ACC112 (cell line): ENCODE data around the gene EXOSC10.
"Not testable (repeated sequence)": the region's sequence is repeated elsewhere in the genome, so short reads cannot be mapped to it uniquely, and the experiment has no call there.

Experiments used
- H2AFZ ChIP-seq: fragments of 200-600 bp; sonication (generic); one replicate; pipeline ENCODE4 v1.6.0; 2017; ENCODE audit warnings: antibody characterized with exemption, low read length; ENCODE audit not compliant: unreplicated experiment
- H3K27ac ChIP-seq: fragments of 200-600 bp; sonication (generic); 2 replicates; pipeline ENCODE4 v1.5.1; 2014; ENCODE audit warnings: low read depth, mild to moderate bottlenecking, antibody characterized with exemption, low read length, moderate library complexity
- H3K27me3 ChIP-seq: fragments of 200-600 bp; sonication (generic); 2 replicates; pipeline ENCODE4 v1.6.1; 2014; ENCODE audit warnings: mild to moderate bottlenecking, antibody characterized with exemption, low read length, moderate library complexity, mixed read lengths; ENCODE audit not compliant: insufficient read depth
- H3K36me3 ChIP-seq: fragments of 200-600 bp; sonication (generic); 2 replicates; pipeline ENCODE4 v1.6.1; 2016; ENCODE audit warnings: mild to moderate bottlenecking, antibody characterized with exemption, low read length, moderate library complexity, mixed read lengths; ENCODE audit not compliant: insufficient read depth
- H3K4me1 ChIP-seq: fragments of 200-600 bp; sonication (generic); one replicate; pipeline ENCODE4 v1.6.1; 2016; ENCODE audit warnings: low read length, mixed read lengths; ENCODE audit not compliant: insufficient read depth, unreplicated experiment, control insufficient read depth
- H3K4me3 ChIP-seq: fragments of 200-600 bp; sonication (generic); 2 replicates; pipeline ENCODE4 v1.5.1; 2014; ENCODE audit warnings: mild to moderate bottlenecking, low read depth, low read length
- H3K79me2 ChIP-seq: fragments of 200-600 bp; sonication (generic); one replicate; pipeline ENCODE4 v1.6.0; 2016; ENCODE audit warnings: low read length; ENCODE audit not compliant: control insufficient read depth, unreplicated experiment, insufficient read depth

The EXOSC10 gene

GRCh38 chr1:11072216-11072917 is 27.3 kb downstream of the EXOSC10 start:
- no peaks in the 10 kb centered on the region for H3K4me1 ChIP-seq
- H3K36me3 ChIP-seq: peaks cover 18% of the 10 kb centered on the region; the same call in 1 of the 2 replicates
- no peak overlapping the region for H3K4me3 ChIP-seq
- no peak overlapping the region for H3K27ac ChIP-seq
- no peaks in the 10 kb centered on the region for H3K79me2 ChIP-seq
- no peaks in the 10 kb centered on the region for H3K27me3 ChIP-seq
- H2AFZ ChIP-seq: no peak overlapping the region

- Histone ChIP-seq H3K4me1 (no peaks in the 10 kb centered on the region), H2AFZ (no peak overlapping the region), H3K27ac (no peak overlapping the region), H3K79me2 (no peaks in the 10 kb centered on the region), H3K4me3 (no peak overlapping the region), H3K27me3 (no peaks in the 10 kb centered on the region), H3K36me3 (peaks cover 15% of the 10 kb centered on the region; the same call in 1 of the 2 replicates)
Observed at GRCh38 chr1:11071463-11072215, 28.0 kb downstream of the EXOSC10 start.

GRCh38 chr1:11070876-11071275 is 28.8 kb downstream of the EXOSC10 start:
- Histone ChIP-seq H3K36me3 (peaks cover 15% of the 10 kb centered on the region), H3K27me3 (no peaks in the 10 kb centered on the region), H2AFZ (no peak overlapping the region), H3K4me3 (no peak overlapping the region), H3K79me2 (no peaks in the 10 kb centered on the region), H3K27ac (no peak overlapping the region), H3K4me1 (no peaks in the 10 kb centered on the region)

GRCh38 chr1:11068600-11069473 is 30.8 kb downstream of the EXOSC10 start:
- no peak overlapping the region for H3K27ac ChIP-seq
- H3K27me3 ChIP-seq: no peaks in the 10 kb centered on the region
- no peak overlapping the region for H3K4me3 ChIP-seq
- no peaks in the 10 kb centered on the region for H3K4me1 ChIP-seq
- H3K79me2 ChIP-seq: no peaks in the 10 kb centered on the region
- no peak overlapping the region for H2AFZ ChIP-seq
- peaks cover 19% of the 10 kb centered on the region for H3K36me3 ChIP-seq

GRCh38 chr1:11067716-11068599 is 31.7 kb downstream of the EXOSC10 start:
- H3K79me2 ChIP-seq: no peaks in the 10 kb centered on the region
- H3K4me3 ChIP-seq: no peak overlapping the region
- H3K4me1 ChIP-seq: no peaks in the 10 kb centered on the region
- no peaks in the 10 kb centered on the region for H3K27me3 ChIP-seq
- H3K27ac ChIP-seq: no peak overlapping the region
- no peak overlapping the region for H2AFZ ChIP-seq
- peaks cover 19% of the 10 kb centered on the region for H3K36me3 ChIP-seq

- H3K79me2 ChIP-seq: peaks cover 5% of the 10 kb centered on the region
- H3K4me1 ChIP-seq: peaks cover 5% of the 10 kb centered on the region
- peaks cover 19% of the 10 kb centered on the region for H3K36me3 ChIP-seq
- H3K4me3 ChIP-seq: no peak overlapping the region
- no peak overlapping the region for H2AFZ ChIP-seq
- no peak overlapping the region for H3K27ac ChIP-seq
- H3K27me3 ChIP-seq: no peaks in the 10 kb centered on the region
Observed at GRCh38 chr1:11065796-11066195, 33.9 kb downstream of the EXOSC10 start.

- Histone ChIP-seq H2AFZ (no peak overlapping the region), H3K27ac (no peak overlapping the region), H3K36me3 (peaks cover 19% of the 10 kb centered on the region), H3K4me1 (peaks cover 5% of the 10 kb centered on the region), H3K79me2 (peaks cover 5% of the 10 kb centered on the region), H3K27me3 (no peaks in the 10 kb centered on the region), H3K4me3 (no peak overlapping the region)
Observed at GRCh38 chr1:11064942-11065341, 34.7 kb downstream of the EXOSC10 start.

- H2AFZ ChIP-seq, H3K27ac ChIP-seq, H3K27me3 ChIP-seq, H3K4me3 ChIP-seq, H3K4me1 ChIP-seq: not testable (repeated sequence)
- H3K79me2 ChIP-seq: peaks cover 11% of the 10 kb centered on the region
- peaks cover 19% of the 10 kb centered on the region for H3K36me3 ChIP-seq
Observed at GRCh38 chr1:11063937-11064537, 35.6 kb downstream of the EXOSC10 start.

- Histone ChIP-seq H3K27ac (no peak overlapping the region), H3K4me3 (no peak overlapping the region), H3K36me3 (peaks cover 19% of the 10 kb centered on the region), H3K27me3 (no peaks in the 10 kb centered on the region), H3K4me1 (peaks cover 5% of the 10 kb centered on the region), H3K79me2 (peaks cover 18% of the 10 kb centered on the region), H2AFZ (no peak overlapping the region)
Observed at GRCh38 chr1:11062965-11063401, 36.7 kb downstream of the EXOSC10 start.
